HepG2 (cell line): ENCODE data around the gene NDRG3. TPM values are rescaled to one million over a fixed set of nuclear protein-coding genes. Genes with fewer than 3 reads are reported as not detected.
A peak's percentile ranks its signal among the peaks of the same experiment; 100 is the strongest.

ENCODE experiments used
- AHDC1 ChIP-seq: sonication (generic); formaldehyde crosslinking; IDR thresholded peaks from 2 replicates; pipeline ENCODE4 v1.5.1; 2020; ENCODE audit warnings: mild to moderate bottlenecking, missing genetic modification reagents, borderline replicate concordance
- GATAD2A ChIP-seq: IDR thresholded peaks from 2 replicates; pipeline ENCODE4 v1.6.1; 2016
- HNRNPK ChIP-seq: fragments of 200-400 bp; formaldehyde crosslinking; IDR thresholded peaks from 2 replicates; pipeline ENCODE4 v1.6.1; 2018; ENCODE audit warnings: low read length, low read depth, moderate library complexity, mild to moderate bottlenecking; ENCODE audit not compliant: poor library complexity, severe bottlenecking
- ISX ChIP-seq: sonication (generic); formaldehyde crosslinking; conservative IDR thresholded peaks from 2 replicates; pipeline ENCODE4 v1.5.0; 2020; ENCODE audit warnings: missing genetic modification reagents
- MBNL3 ChIP-seq: fragments of 250-450 bp; sonication (Bioruptor Pico); conservative IDR thresholded peaks from 2 replicates; pipeline ENCODE4 v1.8.0; 2022; ENCODE audit warnings: mild to moderate bottlenecking, inconsistent platforms
- MTF2 ChIP-seq: sonication (generic); formaldehyde crosslinking; IDR thresholded peaks from 2 replicates; pipeline ENCODE4 v1.5.0; 2020; ENCODE audit warnings: missing genetic modification reagents, borderline replicate concordance
- NFATC3 ChIP-seq: sonication (generic); formaldehyde crosslinking; IDR thresholded peaks from 2 replicates; pipeline ENCODE4 v1.5.1; 2020; ENCODE audit warnings: mild to moderate bottlenecking, missing genetic modification reagents
- NFYB ChIP-seq: sonication (generic); formaldehyde crosslinking; IDR thresholded peaks from 2 replicates; pipeline ENCODE4 v1.4.0; 2020; ENCODE audit warnings: missing genetic modification reagents
- PRDM4 ChIP-seq: sonication (generic); formaldehyde crosslinking; IDR thresholded peaks from 2 replicates; pipeline ENCODE4 v1.9.0; 2021; ENCODE audit warnings: missing genetic modification reagents, borderline replicate concordance
- RARG ChIP-seq: sonication (generic); formaldehyde crosslinking; IDR thresholded peaks from 2 replicates; pipeline ENCODE4 v1.4.0; 2020; ENCODE audit warnings: low read depth, mild to moderate bottlenecking, missing genetic modification reagents
- RFX5 ChIP-seq: IDR thresholded peaks from 2 replicates; pipeline ENCODE4 v1.6.1; 2011; ENCODE audit warnings: low read depth, low read length, improper control_type of control experiment
- SMAD3 ChIP-seq: sonication (generic); formaldehyde crosslinking; IDR thresholded peaks from 2 replicates; pipeline ENCODE4 v1.4.0; 2020; ENCODE audit warnings: missing genetic modification reagents
- U2AF1 ChIP-seq: fragments of 200-400 bp; formaldehyde crosslinking; optimal IDR thresholded peaks from 2 replicates; pipeline ENCODE3; 2017; ENCODE audit warnings: mild to moderate bottlenecking, low read depth, low read length
- ZNF280D ChIP-seq: sonication (generic); formaldehyde crosslinking; IDR thresholded peaks from 2 replicates; pipeline ENCODE4 v1.5.1; 2020; ENCODE audit warnings: mild to moderate bottlenecking, missing genetic modification reagents
- ZNF33B ChIP-seq: sonication (generic); formaldehyde crosslinking; IDR thresholded peaks from 2 replicates; pipeline ENCODE4 v1.5.1; 2020; ENCODE audit warnings: mild to moderate bottlenecking, missing genetic modification reagents
- ZNF619 ChIP-seq: sonication (generic); formaldehyde crosslinking; IDR thresholded peaks from 2 replicates; pipeline ENCODE4 v1.4.0; 2020; ENCODE audit warnings: mild to moderate bottlenecking, missing genetic modification reagents
- ZNF883 ChIP-seq: sonication (generic); formaldehyde crosslinking; IDR thresholded peaks from 2 replicates; pipeline ENCODE4 v1.5.1; 2020; ENCODE audit warnings: mild to moderate bottlenecking, missing genetic modification reagents; ENCODE audit errors: not compliant biosample characterization
- polyA plus RNA-seq, 8 experiments: library from polyadenylated mRNA; depleted of rRNA in 3 of 8; stranded (reverse) in 7 of 8; unstranded in 1 of 8; fragments of >200 nt; fragmentation: Illumina TruSeq in 4 of 8; extraction: Trizol in 4 of 8; gene quantifications; 2 replicates each; pipeline versions ENCODE4 v1.2.1 to v1.2.3, GENCODE V29; 2011 to 2016; ENCODE audit warnings: low read depth in 4 of 8, missing spikeins in 1 of 8, mixed read lengths in 1 of 8; ENCODE audit not compliant: insufficient read depth in 1 of 8
- total RNA-seq, 5 experiments: library from RNA; depleted of rRNA; stranded (reverse); fragments of >200 nt; fragmentation: Illumina TruSeq; extraction: Trizol; gene quantifications; 2 replicates each; pipeline ENCODE4 v1.2.3, GENCODE V29; 2016; ENCODE audit warnings: low read depth in 1 of 5

NDRG3 gene
- total and polyA plus RNA-seq, 2 of the 13 experiments (the other 11 are each of a cell fraction or from before 2014, with no cell fraction given) = 36.0 to 40.5 TPM

- no peak for TF ChIP-seq AHDC1
- TF ChIP-seq ZNF883 (CRISPR knock-in tag) = no peak
- TF ChIP-seq ZNF280D = 0 out of 2 replicates have a peak, but pooled peaks have one; percentile 26
- TF ChIP-seq ZNF619 = no peak
- TF ChIP-seq HNRNPK = no peak
- TF ChIP-seq U2AF1 = no peak
- TF ChIP-seq MBNL3 = no peak
- no peak for TF ChIP-seq NFYB
- TF ChIP-seq ISX (CRISPR knock-in tag) = no peak
- no peak for TF ChIP-seq PRDM4 (CRISPR knock-in tag)
- TF ChIP-seq ZNF33B = no peak
- TF ChIP-seq MTF2 (CRISPR knock-in tag) = no peak
- no peak for TF ChIP-seq RFX5
- TF ChIP-seq SMAD3 (CRISPR knock-in tag) = no peak
- TF ChIP-seq NFATC3 (CRISPR knock-in tag) = 0 out of 2 replicates have a peak, but pooled peaks have one; percentile 85
- peak; percentile 58; the same call in 1 of the 2 replicates for TF ChIP-seq GATAD2A (CRISPR knock-in tag)
- no peak for TF ChIP-seq RARG (CRISPR knock-in tag)
Measured at GRCh38 chr20:36606158-36607066, 139.5 kb downstream of the NDRG3 start (continued).
